Measurements from ENCODE around the gene NOC2L. TPM values are rescaled to one million over a fixed set of nuclear protein-coding genes. Genes with fewer than 3 reads are reported as not detected.

NOC2L gene
- total and polyA plus RNA-seq, 10 donors = 26.2 to 73.4 (median 45.9) TPM

Small RNA genes lying within 50 kb of the gene (small RNA-seq; reads per million reads assigned to genes)
- 0 reads per million in 4 donors for gene AL645608.3
- gene AL645608.4 = 0 reads per million in 4 donors

Other genes starting within 250 kb of the NOC2L start
- gene SAMD11, start 35.3 kb downstream of the NOC2L start, total RNA-seq = 10 to 100 TPM in 5 of 7 donors, 1 to 10 TPM in 2; 7.5 to 37.0 (median 18.1) TPM
- 10 to 100 TPM in 2 of 3 donors, 1 to 10 TPM in 1; 7.7 to 33.2 (median 19.8) TPM for gene SAMD11, start 35.3 kb downstream of the NOC2L start, polyA plus RNA-seq
- gene KLHL17, start 1.3 kb upstream of the NOC2L start, total RNA-seq = 10 to 100 TPM; 12.0 to 21.5 (median 18.7) TPM
- 10 to 100 TPM; 14.1 to 31.6 (median 26.0) TPM for gene KLHL17, start 1.3 kb upstream of the NOC2L start, polyA plus RNA-seq
- 1 to 10 TPM in 5 of 7 donors, under 1 TPM in 2; 0.65 to 2.2 (median 1.1) TPM for gene PLEKHN1, start 7.2 kb upstream of the NOC2L start, total RNA-seq
- under 1 TPM; 0.17 to 0.80 (median 0.63) TPM for gene PLEKHN1, start 7.2 kb upstream of the NOC2L start, polyA plus RNA-seq
- under 1 TPM in 3 of 7 donors, not detected in 4; 0.39 to 0.85 (median 0.60) TPM for gene PERM1, start 22.8 kb upstream of the NOC2L start, total RNA-seq
- gene PERM1, start 22.8 kb upstream of the NOC2L start, polyA plus RNA-seq = under 1 TPM; 0.20 to 0.80 (median 0.21) TPM
- 10 to 100 TPM in 5 of 7 donors, 1 to 10 TPM in 2; 3.8 to 39.0 (median 15.4) TPM for gene HES4, start 40.8 kb upstream of the NOC2L start, total RNA-seq
- 10 to 100 TPM; 20.8 to 64.3 (median 27.8) TPM for gene HES4, start 40.8 kb upstream of the NOC2L start, polyA plus RNA-seq
- 10 to 100 TPM; 23.3 to 93.8 (median 51.0) TPM for gene ISG15, start 54.2 kb upstream of the NOC2L start, total RNA-seq
- 100 to 1,000 TPM; 131 to 230 (median 163) TPM for gene ISG15, start 54.2 kb upstream of the NOC2L start, polyA plus RNA-seq
- 10 to 100 TPM; 10.6 to 27.2 (median 16.9) TPM for gene AGRN, start 60.9 kb upstream of the NOC2L start, total RNA-seq
- gene AGRN, start 60.9 kb upstream of the NOC2L start, polyA plus RNA-seq = 10 to 100 TPM in 1 of 3 donors, 1 to 10 TPM in 2; 4.6 to 16.3 (median 5.6) TPM
- gene RNF223, start 115.0 kb upstream of the NOC2L start, total RNA-seq = not detected
- gene RNF223, start 115.0 kb upstream of the NOC2L start, polyA plus RNA-seq = not detected
- 10 to 100 TPM; 12.1 to 22.5 (median 18.7) TPM for gene C1orf159, start 156.8 kb upstream of the NOC2L start, total RNA-seq
- gene C1orf159, start 156.8 kb upstream of the NOC2L start, polyA plus RNA-seq = 10 to 100 TPM in 2 of 3 donors, 1 to 10 TPM in 1; 8.5 to 25.7 (median 24.1) TPM
- gene TTLL10, start 214.6 kb upstream of the NOC2L start, total RNA-seq = under 1 TPM in 2 of 7 donors, not detected in 5; 0.17 to 0.34 TPM
- gene TTLL10, start 214.6 kb upstream of the NOC2L start, polyA plus RNA-seq = under 1 TPM in 2 of 3 donors, not detected in 1; 0.02 to 0.03 TPM
- 1 to 10 TPM; 5.2 to 9.9 (median 7.5) TPM for gene TNFRSF18, start 247.3 kb upstream of the NOC2L start, total RNA-seq
- 10 to 100 TPM in 1 of 3 donors, 1 to 10 TPM in 2; 7.2 to 16.3 (median 9.3) TPM for gene TNFRSF18, start 247.3 kb upstream of the NOC2L start, polyA plus RNA-seq

Measured in spleen (tissue), 11 donors.